Measurements from ENCODE around the gene NAALADL2.
"Not testable (repeated sequence)": the region's sequence is repeated elsewhere in the genome, so short reads cannot be mapped to it uniquely, and the experiment has no call there.

The NAALADL2 gene

GRCh38 chr3:175493301-175493700, 634.2 kb downstream of the NAALADL2 start:
- no peak for DNase-seq (ENCODE audit: low read depth)

- DNase-seq (ENCODE audit: low read depth): no peak
Observed at GRCh38 chr3:175495331-175495730, 636.2 kb downstream of the NAALADL2 start.

- DNase-seq (ENCODE audit: low read depth): no peak
Observed at GRCh38 chr3:175502155-175502554, 643.0 kb downstream of the NAALADL2 start.

- DNase-seq (ENCODE audit: low read depth): no peak
Observed at GRCh38 chr3:175511219-175511785, 652.2 kb downstream of the NAALADL2 start.

GRCh38 chr3:175512700-175513099, 653.6 kb downstream of the NAALADL2 start:
- no peak for DNase-seq (ENCODE audit: low read depth)

- DNase-seq (ENCODE audit: low read depth): no peak
Observed at GRCh38 chr3:175518459-175518858, 659.3 kb downstream of the NAALADL2 start.

GRCh38 chr3:175521406-175521805, 662.3 kb downstream of the NAALADL2 start:
- no peak for DNase-seq (ENCODE audit: low read depth)

GRCh38 chr3:175526191-175526590, 667.1 kb downstream of the NAALADL2 start:
- no peak for DNase-seq (ENCODE audit: low read depth)

- no peak for DNase-seq (ENCODE audit: low read depth)
Observed at GRCh38 chr3:175526609-175527280, 667.6 kb downstream of the NAALADL2 start.

- not testable (repeated sequence) for DNase-seq (ENCODE audit: low read depth)
Observed at GRCh38 chr3:175528693-175529092, 669.6 kb downstream of the NAALADL2 start.

- DNase-seq (ENCODE audit: low read depth): no peak
Observed at GRCh38 chr3:175535351-175535750, 676.2 kb downstream of the NAALADL2 start.

GRCh38 chr3:175546115-175546514, 687.0 kb downstream of the NAALADL2 start:
- no peak for DNase-seq (ENCODE audit: low read depth)

- no peak for DNase-seq (ENCODE audit: low read depth)
Observed at GRCh38 chr3:175552929-175553328, 693.8 kb downstream of the NAALADL2 start.

- DNase-seq (ENCODE audit: low read depth): no peak
Observed at GRCh38 chr3:175554801-175555200, 695.7 kb downstream of the NAALADL2 start.

- DNase-seq (ENCODE audit: low read depth): no peak
Observed at GRCh38 chr3:175558261-175558660, 699.1 kb downstream of the NAALADL2 start.

GRCh38 chr3:175564363-175564762, 705.2 kb downstream of the NAALADL2 start:
- DNase-seq (ENCODE audit: low read depth): no peak

GRCh38 chr3:175571096-175571495, 712.0 kb downstream of the NAALADL2 start:
- DNase-seq (ENCODE audit: low read depth): no peak

GRCh38 chr3:175573226-175573625, 714.1 kb downstream of the NAALADL2 start:
- no peak for DNase-seq (ENCODE audit: low read depth)

GRCh38 chr3:175580318-175580717, 721.2 kb downstream of the NAALADL2 start:
- DNase-seq (ENCODE audit: low read depth): no peak

GRCh38 chr3:175585898-175586297, 726.8 kb downstream of the NAALADL2 start:
- no peak for DNase-seq (ENCODE audit: low read depth)

- no peak for DNase-seq (ENCODE audit: low read depth)
Observed at GRCh38 chr3:175590745-175591144, 731.6 kb downstream of the NAALADL2 start.

GRCh38 chr3:175591375-175591774, 732.2 kb downstream of the NAALADL2 start:
- DNase-seq (ENCODE audit: low read depth): no peak

- no peak for DNase-seq (ENCODE audit: low read depth)
Observed at GRCh38 chr3:175593331-175593730, 734.2 kb downstream of the NAALADL2 start.

GRCh38 chr3:175598740-175599139, 739.6 kb downstream of the NAALADL2 start:
- no peak for DNase-seq (ENCODE audit: low read depth)

All from T-helper 22 cell (primary cell).